CD4-positive, alpha-beta T cell (primary cell): ENCODE data around the gene SAMD4A. TPM values are rescaled to one million over a fixed set of nuclear protein-coding genes. Genes with fewer than 3 reads are reported as not detected.

ENCODE experiments used
- ATAC-seq: fragments of 200-7000 bp; cut with Tn5 transposase; one replicate; pipeline ENCODE4 v1.10.0; 2022; ENCODE audit warnings: mild to moderate bottlenecking; ENCODE audit not compliant: poor library complexity
- CTCF ChIA-PET: fragments of 350-600 bp; sonication (Branson Sonifier 250); formaldehyde crosslinking; loops from one replicate; lab custom pipeline; 2021; ENCODE audit warnings: antibody characterized with exemption, inconsistent platforms; lab: Charles Lee
- POLR2A ChIA-PET: fragments of 350-600 bp; sonication (Branson Sonifier 250); formaldehyde crosslinking; loops from one replicate; lab custom pipeline; 2021; ENCODE audit warnings: antibody characterized with exemption, inconsistent platforms; lab: Charles Lee
- DNase-seq, 14 experiments: peaks; one replicate each; pipeline ENCODE4 v3.0.0-alpha.2; 2013 to 2020; ENCODE audit warnings: mixed read lengths in 2 of 14
- H3K27ac ChIP-seq, 2 donors: one replicate each; pipeline versions ENCODE4 v1.5.1 to v1.7.0; 2013; ENCODE audit warnings: low read length in 2 of 2, low read depth in 1 of 2, mild to moderate bottlenecking in 1 of 2
- H3K27me3 ChIP-seq, 2 experiments: 1 replicate in 1 of 2; 2 replicates in 1 of 2; pipeline versions ENCODE4 v1.6.1 to v1.7.0; 2013; ENCODE audit warnings: low read length in 2 of 2, control low read depth in 1 of 2, mild to moderate bottlenecking in 1 of 2, moderate library complexity in 1 of 2; ENCODE audit not compliant: insufficient read depth in 2 of 2, control insufficient read depth in 1 of 2
- H3K36me3 ChIP-seq: one replicate; pipeline ENCODE4 v1.6.1; 2013; ENCODE audit warnings: low read length, control low read depth; ENCODE audit not compliant: insufficient read depth
- H3K4me1 ChIP-seq: one replicate; pipeline ENCODE4 v1.6.1; 2013; ENCODE audit warnings: low read length, control low read depth; ENCODE audit not compliant: insufficient read depth
- H3K4me3 ChIP-seq: one replicate; pipeline ENCODE4 v1.5.1; 2013; ENCODE audit warnings: mild to moderate bottlenecking, low read length, moderate library complexity
- H3K9me3 ChIP-seq, 2 experiments: 1 replicate in 1 of 2; 2 replicates in 1 of 2; pipeline versions ENCODE4 v1.6.1 to v1.7.0; 2013; ENCODE audit warnings: low read length in 2 of 2, mild to moderate bottlenecking in 2 of 2, control low read depth in 1 of 2, moderate library complexity in 1 of 2; ENCODE audit not compliant: control insufficient read depth in 1 of 2, insufficient read depth in 1 of 2
- H3K27ac Mint-ChIP-seq: one replicate; pipeline ENCODE4 v1.8.0; 2020; ENCODE audit warnings: mixed read lengths
- H3K27me3 Mint-ChIP-seq: one replicate; pipeline ENCODE4 v1.8.0; 2021; ENCODE audit warnings: mixed read lengths
- H3K36me3 Mint-ChIP-seq: one replicate; pipeline ENCODE4 v1.8.0; 2021; ENCODE audit warnings: low read depth, mixed read lengths
- H3K4me1 Mint-ChIP-seq: one replicate; pipeline ENCODE4 v1.8.0; 2021; ENCODE audit warnings: low read depth, mixed read lengths
- H3K4me3 Mint-ChIP-seq: one replicate; pipeline ENCODE4 v1.8.0; 2020; ENCODE audit warnings: mild to moderate bottlenecking, mixed read lengths
- H3K9me3 Mint-ChIP-seq: one replicate; pipeline ENCODE4 v1.8.0; 2020; ENCODE audit warnings: mixed read lengths
- CTCF ChIP-seq: fragments of 200-600 bp; IDR thresholded peaks from one replicate; pipeline ENCODE4 v1.8.0; 2022; ENCODE audit warnings: antibody characterized with exemption, mild to moderate bottlenecking
- intact Hi-C, 2 experiments: fragments of 100-400 bp; cut with DNase I in 1 of 2; cut with micrococcal nuclease in 1 of 2; formaldehyde crosslinking; loops; one replicate each; pipeline versions ENCODE4 v1.15.1 to v1.9.0; 2023 to 2025; cut with DNase I, micrococcal nuclease
- total RNA-seq, 174 experiments: library from RNA in 2 of 174; stranded (reverse) in 2 of 174; gene quantifications; one replicate each; pipeline ENCODE4 v1.2.3 and lab custom pipeline; 2021 to 2026

The SAMD4A gene
- total RNA-seq, 2 experiments from 2014 or later: 1.9 to 2.3 TPM

DNA sequence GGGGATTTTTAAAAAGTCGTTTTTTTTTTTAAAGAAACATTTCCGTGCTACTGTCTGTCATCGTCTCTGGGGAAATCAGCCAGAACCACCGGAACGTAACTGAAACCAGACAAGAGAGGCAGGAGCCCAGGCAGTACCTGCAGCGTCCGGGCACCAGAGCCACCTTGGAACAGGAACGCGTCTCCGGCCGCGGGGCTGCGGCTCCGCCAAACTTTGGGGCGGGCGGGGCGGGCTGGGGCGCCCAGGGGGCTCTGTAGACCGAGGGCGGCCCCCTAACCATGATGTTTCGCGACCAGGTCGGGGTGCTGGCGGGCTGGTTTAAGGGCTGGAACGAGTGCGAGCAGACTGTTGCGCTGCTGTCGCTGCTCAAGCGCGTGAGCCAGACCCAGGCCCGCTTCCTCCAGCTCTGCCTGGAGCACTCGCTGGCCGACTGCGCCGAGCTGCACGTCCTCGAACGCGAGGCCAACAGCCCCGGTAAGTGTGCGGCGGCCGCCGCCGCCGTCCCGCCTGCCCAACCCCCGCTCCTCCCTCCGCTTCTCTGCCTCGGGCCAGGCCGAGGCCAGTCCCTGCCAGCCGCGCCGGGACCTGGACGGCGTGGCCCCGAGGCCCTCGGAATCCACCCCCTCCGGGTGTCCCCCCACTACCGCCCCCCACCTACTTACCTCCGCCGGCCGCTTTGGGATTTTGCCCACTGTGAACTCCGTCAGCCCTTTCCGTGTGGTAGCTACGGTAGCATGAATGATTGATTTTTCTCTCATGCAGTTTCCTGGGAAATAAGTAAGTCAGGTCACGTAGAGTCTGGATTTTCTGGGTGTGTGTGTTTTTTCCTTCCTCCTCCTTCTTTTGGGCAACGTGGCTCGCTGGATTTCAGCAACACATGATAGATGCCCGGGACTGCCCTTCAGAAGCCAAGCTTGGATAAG lies 972 bp downstream of the SAMD4A start:
- peak; percentile 14 to 75 (median 26) for DNase-seq
- Histone ChIP-seq H3K9me3 (peaks cover 0 to 7% of the 10 kb centered on the region in 2 experiments), H3K27me3 (peaks cover 6 to 12% of the 10 kb centered on the region in 2 experiments), H3K36me3 (no peaks in the 10 kb centered on the region), H3K27ac (no peak overlapping the region), H3K4me1 (peaks cover 29% of the 10 kb centered on the region), H3K4me3 (peak overlapping the region; percentile 70)
- Mint-ChIP-seq H3K27me3 (peaks cover 34% of the 10 kb centered on the region), H3K36me3 (peaks cover 7% of the 10 kb centered on the region), H3K9me3 (peaks cover 2% of the 10 kb centered on the region), H3K27ac (peak overlapping the region; percentile 78), H3K4me3 (peak overlapping the region; percentile 96), H3K4me1 (peaks cover 15% of the 10 kb centered on the region)
- no peak for TF ChIP-seq CTCF
- ATAC-seq: peak; percentile 17
- CTCF ChIA-PET: interaction anchor here (1.3 to 8.9 kb wide), 2 partner anchors 124 to 206 kb away, joined by 5 to 104 read pairs; no protein-coding TSS in a partner anchor
- POLR2A ChIA-PET: interaction anchor here (0.6 to 3.1 kb wide), 5 partner anchors 58 to 335 kb away, joined by 3 to 8 read pairs (median 3); partner anchors contain the start of genes CGRRF1 and GCH1
- intact Hi-C loops: loop anchor here (5.0 to 10.0 kb wide), 7 partner anchors 59 to 597 kb away; partner anchors contain the start of genes GCH1 (in 2 of the 2), CDKN3 (in 1 of the 2) and GMFB (in 1 of the 2)

GRCh38 chr14:54568821-54569595 lies 2.1 kb downstream of the SAMD4A start:
- Mint-ChIP-seq H3K9me3 (peaks cover 8% of the 10 kb centered on the region), H3K36me3 (peaks cover 7% of the 10 kb centered on the region), H3K27me3 (peaks cover 39% of the 10 kb centered on the region), H3K27ac (no peak overlapping the region), H3K4me3 (peak overlapping the region; percentile 60), H3K4me1 (peaks cover 14% of the 10 kb centered on the region)
- no peak for DNase-seq
- Histone ChIP-seq H3K36me3 (no peaks in the 10 kb centered on the region), H3K27ac (no peak overlapping the region), H3K9me3 (peaks cover 0 to 14% of the 10 kb centered on the region in 2 experiments), H3K27me3 (peaks cover 6 to 12% of the 10 kb centered on the region in 2 experiments), H3K4me1 (peaks cover 29% of the 10 kb centered on the region), H3K4me3 (no peak overlapping the region)
- POLR2A ChIA-PET: interaction anchor here (0.8 to 1.5 kb wide), 2 partner anchors 58 to 205 kb away, joined by 3 read pairs; no protein-coding TSS in a partner anchor
- CTCF ChIA-PET: interaction anchor here (8.9 kb wide), 1 partner anchor 205 kb away, joined by 104 read pairs; no protein-coding TSS in a partner anchor
- no peak for TF ChIP-seq CTCF
- intact Hi-C loops: loop anchor here (5.0 to 10.0 kb wide), 7 partner anchors 58 to 596 kb away; partner anchors contain the start of genes GCH1 (in 2 of the 2), CDKN3 (in 1 of the 2) and GMFB (in 1 of the 2)
- ATAC-seq: no peak

- H3K9me3 Mint-ChIP-seq: peaks cover 8% of the 10 kb centered on the region
- no peak for ATAC-seq
Observed at GRCh38 chr14:54570047-54570446, 3.1 kb downstream of the SAMD4A start.

More at GRCh38 chr14:54570047-54570446, 3.1 kb downstream of the SAMD4A start:
- H3K4me1 ChIP-seq: peaks cover 23% of the 10 kb centered on the region
- H3K27ac ChIP-seq: no peak overlapping the region
- Mint-ChIP-seq H3K27ac (no peak overlapping the region), H3K27me3 (peaks cover 50% of the 10 kb centered on the region), H3K4me3 (no peak overlapping the region), H3K36me3 (peaks cover 7% of the 10 kb centered on the region), H3K4me1 (peaks cover 4% of the 10 kb centered on the region)
- intact Hi-C loops: no loop called here
- H3K27me3 ChIP-seq: peaks cover 6 to 12% of the 10 kb centered on the region in 2 experiments
- TF ChIP-seq CTCF: no peak
- no peak for DNase-seq
- CTCF ChIA-PET: no interaction called here
- peaks cover 0 to 14% of the 10 kb centered on the region in 2 experiments for H3K9me3 ChIP-seq
- POLR2A ChIA-PET: interaction anchor here (1.5 kb wide), 1 partner anchor 204 kb away, joined by 3 read pairs; no protein-coding TSS in a partner anchor
- H3K4me3 ChIP-seq: no peak overlapping the region
- H3K36me3 ChIP-seq: no peaks in the 10 kb centered on the region
